OCI-LY7 (cell line): ENCODE results near the gene SKIDA1. TPM values are rescaled to one million over a fixed set of nuclear protein-coding genes. Genes with fewer than 3 reads are reported as not detected.

Source experiments
- BruUV-seq: library from RNA; stranded (reverse); fragments of 400-500 nt; replicated peaks from 2 replicates; lab custom pipeline; 2021; lab: Mats Ljungman, UMichigan
- CTCF ChIA-PET: fragments of 300-600 bp; sonication (Branson Sonifier 250); formaldehyde crosslinking; loops from one replicate; lab custom pipeline; 2022; ENCODE audit warnings: antibody characterized with exemption; ENCODE audit not compliant: unreplicated experiment; lab: Charles Lee
- POLR2A ChIA-PET: fragments of 300-600 bp; sonication (Branson Sonifier 250); formaldehyde crosslinking; loops from one replicate; lab custom pipeline; 2022; ENCODE audit warnings: antibody characterized with exemption; lab: Charles Lee
- DNase-seq: peaks from one replicate; pipeline ENCODE4 v3.0.0-alpha.2; 2015; ENCODE audit warnings: low spot score
- H2AFZ ChIP-seq: fragments of 200-600 bp; sonication (generic), shearing (Covaris generic); 2 replicates; pipeline ENCODE4 v1.6.1; 2014; ENCODE audit warnings: mild to moderate bottlenecking, antibody characterized with exemption, low read length, moderate library complexity
- H3K27ac ChIP-seq: fragments of 200-600 bp; sonication (generic); 2 replicates; pipeline ENCODE4 v1.5.1; 2014; ENCODE audit warnings: mixed run types, low read depth, mild to moderate bottlenecking, moderate library complexity, low read length, inconsistent platforms; ENCODE audit not compliant: poor library complexity, severe bottlenecking
- H3K36me3 ChIP-seq: fragments of 200-600 bp; sonication (generic); 2 replicates; pipeline ENCODE4 v1.6.1; 2014; ENCODE audit warnings: mild to moderate bottlenecking, antibody characterized with exemption, low read length, moderate library complexity, mixed read lengths; ENCODE audit not compliant: insufficient read depth
- H3K4me1 ChIP-seq: fragments of 200-600 bp; sonication (generic); 2 replicates; pipeline ENCODE4 v1.5.1; 2014; ENCODE audit warnings: mild to moderate bottlenecking, low read length; ENCODE audit not compliant: insufficient read depth, poor library complexity, severe bottlenecking
- H3K4me2 ChIP-seq: fragments of 200-600 bp; sonication (generic); 2 replicates; pipeline ENCODE4 v1.6.1; 2014; ENCODE audit warnings: mild to moderate bottlenecking, low read length
- H3K4me3 ChIP-seq: fragments of 200-600 bp; sonication (generic); 2 replicates; pipeline ENCODE4 v1.5.1; 2014; ENCODE audit warnings: mild to moderate bottlenecking, low read depth, low read length; ENCODE audit not compliant: poor library complexity, severe bottlenecking
- H3K79me2 ChIP-seq: fragments of 200-600 bp; sonication (generic); 2 replicates; pipeline ENCODE4 v1.6.1; 2016; ENCODE audit warnings: low read depth, mild to moderate bottlenecking, low read length, moderate library complexity, mixed read lengths; ENCODE audit not compliant: insufficient read depth
- H3K9me2 ChIP-seq: fragments of 200-600 bp; sonication (generic); 2 replicates; pipeline ENCODE4 v1.6.1; 2016; ENCODE audit warnings: mild to moderate bottlenecking, low read length, mixed read lengths; ENCODE audit not compliant: insufficient read depth
- H3K9me3 ChIP-seq: fragments of 200-600 bp; sonication (generic); 2 replicates; pipeline ENCODE4 v1.6.1; 2014; ENCODE audit warnings: mild to moderate bottlenecking, mixed run types, low read length, mixed read lengths
- H4K20me1 ChIP-seq: fragments of 200-600 bp; sonication (generic); 2 replicates; pipeline ENCODE4 v1.6.1; 2014; ENCODE audit warnings: mild to moderate bottlenecking, antibody characterized with exemption, low read length, moderate library complexity, mixed read lengths; ENCODE audit not compliant: insufficient read depth
- EZH2phosphoT487 ChIP-seq: fragments of 200-600 bp; sonication (generic); IDR thresholded peaks from 2 replicates; pipeline ENCODE4 v1.6.1; 2018; ENCODE audit warnings: low read depth, borderline replicate concordance, mild to moderate bottlenecking, mixed run types, antibody characterized with exemption, low read length, moderate library complexity, mixed read lengths
- intact Hi-C: fragments of 100-400 bp; cut with micrococcal nuclease; formaldehyde crosslinking; loops from one replicate; pipeline ENCODE4 v1.10.0; 2022; ENCODE audit not compliant: unreplicated experiment
- total RNA-seq, 2 experiments: library from RNA; depleted of rRNA in 1 of 2; stranded (reverse); fragments of >200 nt in 1 of 2; shearing (Covaris generic) in 1 of 2; gene quantifications; 2 replicates each; pipeline ENCODE4 v1.2.3, GENCODE V29; 2014 to 2022
- TF ChIP-seq, protein P1 (sequence below): fragments of 200-600 bp; sonication (generic); conservative IDR thresholded peaks from 2 replicates; pipeline ENCODE4 v1.5.1; 2014; ENCODE audit warnings: mild to moderate bottlenecking, antibody characterized with exemption, low read length, moderate library complexity, mixed read lengths

The SKIDA1 gene
- total RNA-seq, 2 experiments from 2014 or later, result not detected

DNA sequence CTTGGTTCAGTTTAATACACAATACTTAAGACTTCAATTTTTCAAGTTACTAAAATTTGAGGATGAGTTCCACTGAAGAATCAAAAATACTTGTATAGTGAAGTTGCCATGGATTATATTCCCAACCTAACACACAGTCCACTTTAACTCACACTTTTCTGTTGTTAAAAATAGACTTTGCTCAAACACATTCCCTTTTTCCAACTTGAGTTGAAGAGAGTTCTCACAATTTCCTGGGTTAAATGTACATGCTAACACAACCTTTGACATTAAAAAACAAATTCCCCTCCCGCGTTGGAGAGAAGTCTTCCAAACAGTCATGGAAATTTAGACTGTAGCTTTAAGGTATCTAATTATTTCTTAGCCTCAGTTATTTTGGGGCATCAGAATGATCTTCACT, 27.1 kb downstream of the SKIDA1 start:
- Histone ChIP-seq H3K4me1 (peaks cover 13% of the 10 kb centered on the region), H4K20me1 (no peaks in the 10 kb centered on the region), H3K36me3 (no peaks in the 10 kb centered on the region), H3K27ac (no peak overlapping the region), H3K79me2 (no peaks in the 10 kb centered on the region), H3K9me2 (no peaks in the 10 kb centered on the region), H2AFZ (no peak overlapping the region), H3K4me3 (no peak overlapping the region), H3K9me3 (no peaks in the 10 kb centered on the region), H3K4me2 (no peak overlapping the region)
- TF ChIP-seq, protein P1, sequence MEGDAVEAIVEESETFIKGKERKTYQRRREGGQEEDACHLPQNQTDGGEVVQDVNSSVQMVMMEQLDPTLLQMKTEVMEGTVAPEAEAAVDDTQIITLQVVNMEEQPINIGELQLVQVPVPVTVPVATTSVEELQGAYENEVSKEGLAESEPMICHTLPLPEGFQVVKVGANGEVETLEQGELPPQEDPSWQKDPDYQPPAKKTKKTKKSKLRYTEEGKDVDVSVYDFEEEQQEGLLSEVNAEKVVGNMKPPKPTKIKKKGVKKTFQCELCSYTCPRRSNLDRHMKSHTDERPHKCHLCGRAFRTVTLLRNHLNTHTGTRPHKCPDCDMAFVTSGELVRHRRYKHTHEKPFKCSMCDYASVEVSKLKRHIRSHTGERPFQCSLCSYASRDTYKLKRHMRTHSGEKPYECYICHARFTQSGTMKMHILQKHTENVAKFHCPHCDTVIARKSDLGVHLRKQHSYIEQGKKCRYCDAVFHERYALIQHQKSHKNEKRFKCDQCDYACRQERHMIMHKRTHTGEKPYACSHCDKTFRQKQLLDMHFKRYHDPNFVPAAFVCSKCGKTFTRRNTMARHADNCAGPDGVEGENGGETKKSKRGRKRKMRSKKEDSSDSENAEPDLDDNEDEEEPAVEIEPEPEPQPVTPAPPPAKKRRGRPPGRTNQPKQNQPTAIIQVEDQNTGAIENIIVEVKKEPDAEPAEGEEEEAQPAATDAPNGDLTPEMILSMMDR, result no peak
- TF ChIP-seq EZH2phosphoT487, result no peak
- no peak for DNase-seq
- no TSS peak for BruUV-seq
- CTCF ChIA-PET, result no interaction called here
- POLR2A ChIA-PET, result interaction anchor here (0.6 to 1.1 kb wide), 2 partner anchors 16 to 219 kb away, joined by 4 read pairs; no protein-coding TSS in a partner anchor
- intact Hi-C loops, result loop anchor here (5.0 to 10.0 kb wide), 4 partner anchors 221 to 1489 kb away; no protein-coding TSS in a partner anchor

DNA sequence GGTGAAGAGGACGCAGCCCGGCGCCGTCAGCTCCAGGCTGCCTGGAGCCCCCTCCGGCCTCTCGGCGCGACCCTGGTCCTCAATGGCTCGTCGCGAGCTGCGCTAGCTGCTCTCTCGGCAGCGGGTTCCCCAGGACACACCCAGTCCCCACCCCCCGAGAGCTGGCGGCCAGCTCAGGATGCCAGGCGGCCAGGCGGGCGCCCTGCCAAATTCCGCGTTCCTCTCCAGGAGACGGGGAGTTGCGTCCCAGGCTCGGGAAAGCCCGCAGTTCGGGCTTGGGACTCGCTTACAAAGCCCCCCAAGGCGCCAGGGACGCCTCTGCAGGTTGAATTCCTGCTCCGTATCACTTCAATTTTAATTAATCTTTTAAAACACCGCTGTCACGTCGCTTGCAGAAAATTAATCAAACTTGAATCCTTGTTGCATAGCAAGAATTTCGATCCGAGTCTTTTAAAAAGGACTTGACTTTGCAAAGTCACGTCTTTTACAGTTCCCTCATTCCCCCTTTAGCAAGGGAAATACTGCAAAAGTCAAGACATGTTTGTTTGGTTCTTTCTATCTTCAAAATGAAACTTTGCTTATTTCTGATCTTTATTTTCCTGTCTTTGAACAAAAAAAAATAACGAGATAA, 28.2 kb downstream of the SKIDA1 start:
- CTCF ChIA-PET, result interaction anchor here (0.9 kb wide), 1 partner anchor 53 kb away, joined by 3 read pairs; no protein-coding TSS in a partner anchor
- no peaks in the 10 kb centered on the region for H3K9me3 ChIP-seq
- peak overlapping the region; percentile 77 for H3K4me3 ChIP-seq
- H2AFZ ChIP-seq, result peak overlapping the region; percentile 94; the same call in 1 of the 2 replicates
- POLR2A ChIA-PET, result interaction anchor here (0.8 to 1.1 kb wide), 4 partner anchors 17 to 506 kb away, joined by 3 to 5 read pairs (median 4); partner anchors contain the start of gene DNAJC1
- peaks cover 13% of the 10 kb centered on the region for H3K4me1 ChIP-seq
- peak; percentile 4 for DNase-seq
- no TSS peak for BruUV-seq
- TF ChIP-seq, protein P1, result no peak
- peak; percentile 47; the same call in 1 of the 2 replicates for TF ChIP-seq EZH2phosphoT487
- intact Hi-C loops, result loop anchor here (5.0 to 10.0 kb wide), 4 partner anchors 220 to 1490 kb away; no protein-coding TSS in a partner anchor
- peak overlapping the region; percentile 85 for H3K4me2 ChIP-seq
- H3K27ac ChIP-seq, result no peak overlapping the region
- no peaks in the 10 kb centered on the region for H3K79me2 ChIP-seq
- no peaks in the 10 kb centered on the region for H4K20me1 ChIP-seq
- no peaks in the 10 kb centered on the region for H3K9me2 ChIP-seq
- H3K36me3 ChIP-seq, result no peaks in the 10 kb centered on the region
